DND-41 (cell line): Measurements from ENCODE around the gene UBAC1.

Experiments
- ATAC-seq: fragments of 200-7000 bp; cut with Tn5 transposase; 3 replicates; pipeline ENCODE4 v1.9.1; 2021; ENCODE audit warnings: low read depth; ENCODE audit not compliant: insufficient read depth
- DNase-seq: peaks from one replicate; pipeline ENCODE4 v3.0.0-alpha.2; 2020
- H2AFZ ChIP-seq: 2 replicates; pipeline ENCODE4 v1.6.0; 2012; ENCODE audit warnings: low read depth, low read length
- H3K27ac ChIP-seq: 2 replicates; pipeline ENCODE4 v1.5.1; 2012; ENCODE audit warnings: low read length, inconsistent platforms
- H3K27me3 ChIP-seq: fragments of 200-600 bp; sonication (generic); 2 replicates; pipeline ENCODE4 v1.6.0; 2012; ENCODE audit warnings: low read length, mild to moderate bottlenecking, inconsistent platforms; ENCODE audit not compliant: insufficient read depth, poor library complexity
- H3K36me3 ChIP-seq: 2 replicates; pipeline ENCODE4 v1.5.1; 2012; ENCODE audit warnings: low read length, inconsistent platforms; ENCODE audit not compliant: insufficient read depth
- H3K4me1 ChIP-seq: 2 replicates; pipeline ENCODE4 v1.5.1; 2012; ENCODE audit warnings: mild to moderate bottlenecking, low read length; ENCODE audit not compliant: insufficient read depth
- H3K4me2 ChIP-seq: 2 replicates; pipeline ENCODE4 v1.6.0; 2012; ENCODE audit warnings: mild to moderate bottlenecking, moderate library complexity, low read length, inconsistent platforms; ENCODE audit not compliant: insufficient read depth
- H3K4me3 ChIP-seq, 2 experiments: fragments of 200-600 bp in 1 of 2; shearing (Covaris generic) in 1 of 2; 2 replicates each; pipeline ENCODE4 v1.5.1; 2012 to 2016; ENCODE audit warnings: inconsistent platforms in 2 of 2, low read length in 2 of 2, mild to moderate bottlenecking in 2 of 2, low read depth in 1 of 2, moderate library complexity in 1 of 2
- H3K79me2 ChIP-seq: 2 replicates; pipeline ENCODE4 v1.6.0; 2012; ENCODE audit warnings: low read length, inconsistent platforms; ENCODE audit not compliant: insufficient read depth
- H3K9ac ChIP-seq: 2 replicates; pipeline ENCODE4 v1.6.0; 2012; ENCODE audit warnings: low read depth, mild to moderate bottlenecking, inconsistent platforms, low read length, moderate library complexity
- H3K9me3 ChIP-seq: 2 replicates; pipeline ENCODE4 v1.5.1; 2012; ENCODE audit warnings: low read length, moderate library complexity, mild to moderate bottlenecking, inconsistent platforms; ENCODE audit not compliant: insufficient read depth, severe bottlenecking
- H4K20me1 ChIP-seq: 2 replicates; pipeline ENCODE4 v1.6.0; 2012; ENCODE audit warnings: low read length; ENCODE audit not compliant: insufficient read depth
- EZH2 ChIP-seq: IDR thresholded peaks from 3 replicates; pipeline ENCODE4 v1.6.1; 2012; ENCODE audit warnings: borderline replicate concordance, low read depth, mild to moderate bottlenecking, moderate library complexity, low read length, inconsistent platforms; ENCODE audit not compliant: severe bottlenecking
- TF ChIP-seq, protein P1 (sequence below): IDR thresholded peaks from 2 replicates; pipeline ENCODE4 v1.5.1; 2012; ENCODE audit warnings: borderline replicate concordance, low read length, moderate library complexity, mild to moderate bottlenecking; ENCODE audit not compliant: poor library complexity, severe bottlenecking; ENCODE audit errors: extremely low read depth

UBAC1 gene

DNA sequence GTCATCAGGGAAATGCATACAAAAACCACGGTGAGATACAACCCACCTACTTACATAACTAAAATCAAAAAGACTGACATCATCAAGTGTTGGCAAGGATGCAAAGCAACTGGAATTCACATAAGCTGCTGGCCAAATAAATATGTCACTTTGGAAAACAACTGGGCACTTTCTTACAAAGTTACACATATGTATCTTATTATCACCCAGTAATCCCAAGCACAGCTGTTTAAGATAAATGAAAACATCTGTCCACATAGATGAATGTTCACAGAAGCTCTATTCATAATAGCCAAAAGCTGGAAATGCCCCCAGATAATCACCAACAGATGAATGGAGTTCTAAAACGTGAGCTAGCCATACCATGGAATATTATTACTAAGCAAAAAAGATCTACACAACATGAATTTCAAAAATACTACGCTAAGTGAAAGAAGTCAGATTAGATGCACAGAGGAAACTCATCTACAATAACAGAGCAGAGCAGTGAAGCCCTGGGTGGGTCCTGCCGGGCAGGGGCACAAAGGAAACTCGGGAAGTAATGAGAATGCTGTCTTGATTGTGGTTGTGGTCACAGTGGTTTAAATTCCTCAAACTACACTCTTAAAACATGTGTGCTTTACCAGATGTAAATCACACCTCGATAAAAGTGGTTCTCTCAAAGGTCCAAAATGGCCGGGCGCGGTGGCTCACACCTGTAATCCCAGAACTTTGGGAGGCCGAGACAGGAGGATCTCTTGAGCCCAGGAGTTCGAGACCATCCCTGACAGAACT lies 62.4 kb downstream of the UBAC1 start:
- DNase-seq = peak; percentile 21
- no peak overlapping the region for H3K4me3 ChIP-seq
- no peak overlapping the region for H3K4me2 ChIP-seq
- ATAC-seq = peak; percentile 68; the same call in 2 of the 3 replicates
- no peaks in the 10 kb centered on the region for H3K9me3 ChIP-seq
- H3K79me2 ChIP-seq = peaks cover 94% of the 10 kb centered on the region
- no peak overlapping the region for H3K27ac ChIP-seq
- no peak overlapping the region for H2AFZ ChIP-seq
- H3K36me3 ChIP-seq = no peaks in the 10 kb centered on the region
- TF ChIP-seq EZH2 = no peak
- TF ChIP-seq, protein P1, sequence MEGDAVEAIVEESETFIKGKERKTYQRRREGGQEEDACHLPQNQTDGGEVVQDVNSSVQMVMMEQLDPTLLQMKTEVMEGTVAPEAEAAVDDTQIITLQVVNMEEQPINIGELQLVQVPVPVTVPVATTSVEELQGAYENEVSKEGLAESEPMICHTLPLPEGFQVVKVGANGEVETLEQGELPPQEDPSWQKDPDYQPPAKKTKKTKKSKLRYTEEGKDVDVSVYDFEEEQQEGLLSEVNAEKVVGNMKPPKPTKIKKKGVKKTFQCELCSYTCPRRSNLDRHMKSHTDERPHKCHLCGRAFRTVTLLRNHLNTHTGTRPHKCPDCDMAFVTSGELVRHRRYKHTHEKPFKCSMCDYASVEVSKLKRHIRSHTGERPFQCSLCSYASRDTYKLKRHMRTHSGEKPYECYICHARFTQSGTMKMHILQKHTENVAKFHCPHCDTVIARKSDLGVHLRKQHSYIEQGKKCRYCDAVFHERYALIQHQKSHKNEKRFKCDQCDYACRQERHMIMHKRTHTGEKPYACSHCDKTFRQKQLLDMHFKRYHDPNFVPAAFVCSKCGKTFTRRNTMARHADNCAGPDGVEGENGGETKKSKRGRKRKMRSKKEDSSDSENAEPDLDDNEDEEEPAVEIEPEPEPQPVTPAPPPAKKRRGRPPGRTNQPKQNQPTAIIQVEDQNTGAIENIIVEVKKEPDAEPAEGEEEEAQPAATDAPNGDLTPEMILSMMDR = no peak
- peaks cover 75% of the 10 kb centered on the region for H4K20me1 ChIP-seq
- H3K9ac ChIP-seq = no peak overlapping the region
- H3K27me3 ChIP-seq = no peaks in the 10 kb centered on the region
- H3K4me1 ChIP-seq = no peaks in the 10 kb centered on the region

DNA sequence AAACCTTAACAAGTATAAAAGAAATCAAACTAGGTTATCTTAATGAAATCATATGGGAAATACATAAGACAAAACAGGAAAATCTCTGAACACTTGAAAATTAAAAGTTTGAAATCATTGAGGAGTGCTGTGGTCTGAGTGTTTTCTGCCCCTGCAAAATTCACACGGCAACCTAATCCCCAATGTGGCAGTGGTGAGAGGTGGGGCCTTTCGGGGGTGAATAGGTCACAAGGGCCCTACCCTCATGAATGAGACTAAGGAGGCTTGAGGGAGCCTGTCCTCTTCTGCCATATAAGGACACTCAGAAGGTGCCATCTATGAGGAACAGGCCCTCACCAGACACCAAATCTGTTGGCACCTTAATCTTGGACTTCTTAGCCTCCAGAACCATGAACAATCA lies 64.5 kb downstream of the UBAC1 start:
- no peaks in the 10 kb centered on the region for H3K9me3 ChIP-seq
- no peak overlapping the region for H2AFZ ChIP-seq
- H3K27ac ChIP-seq = no peak overlapping the region
- H3K4me2 ChIP-seq = no peak overlapping the region
- no peaks in the 10 kb centered on the region for H3K36me3 ChIP-seq
- H3K79me2 ChIP-seq = peaks cover 93% of the 10 kb centered on the region
- ATAC-seq (no peak), DNase-seq (no peak)
- peaks cover 75% of the 10 kb centered on the region for H4K20me1 ChIP-seq
- H3K9ac ChIP-seq = no peak overlapping the region
- H3K4me3 ChIP-seq = no peak overlapping the region
- TF ChIP-seq EZH2 = no peak
- H3K4me1 ChIP-seq = no peaks in the 10 kb centered on the region
- H3K27me3 ChIP-seq = no peaks in the 10 kb centered on the region

DNA sequence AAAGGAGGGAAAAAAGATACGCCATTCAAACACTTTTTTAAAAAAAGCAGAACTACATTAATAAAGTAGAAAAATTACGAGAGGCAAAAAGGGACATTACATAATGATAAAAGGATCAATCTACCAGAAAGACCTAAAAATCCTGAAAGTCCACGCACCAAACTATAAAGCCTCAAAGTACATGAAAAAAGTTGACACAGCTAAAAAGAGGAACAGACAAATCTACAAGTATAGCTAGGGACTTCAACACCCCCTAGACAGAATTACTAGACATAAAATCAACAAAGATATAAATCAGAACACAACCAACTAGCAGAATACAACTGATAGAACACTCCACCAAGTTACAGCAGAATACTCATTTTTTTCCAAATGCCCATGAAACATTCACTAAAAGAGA lies 65.0 kb downstream of the UBAC1 start:
- H3K79me2 ChIP-seq = peaks cover 93% of the 10 kb centered on the region

DNA sequence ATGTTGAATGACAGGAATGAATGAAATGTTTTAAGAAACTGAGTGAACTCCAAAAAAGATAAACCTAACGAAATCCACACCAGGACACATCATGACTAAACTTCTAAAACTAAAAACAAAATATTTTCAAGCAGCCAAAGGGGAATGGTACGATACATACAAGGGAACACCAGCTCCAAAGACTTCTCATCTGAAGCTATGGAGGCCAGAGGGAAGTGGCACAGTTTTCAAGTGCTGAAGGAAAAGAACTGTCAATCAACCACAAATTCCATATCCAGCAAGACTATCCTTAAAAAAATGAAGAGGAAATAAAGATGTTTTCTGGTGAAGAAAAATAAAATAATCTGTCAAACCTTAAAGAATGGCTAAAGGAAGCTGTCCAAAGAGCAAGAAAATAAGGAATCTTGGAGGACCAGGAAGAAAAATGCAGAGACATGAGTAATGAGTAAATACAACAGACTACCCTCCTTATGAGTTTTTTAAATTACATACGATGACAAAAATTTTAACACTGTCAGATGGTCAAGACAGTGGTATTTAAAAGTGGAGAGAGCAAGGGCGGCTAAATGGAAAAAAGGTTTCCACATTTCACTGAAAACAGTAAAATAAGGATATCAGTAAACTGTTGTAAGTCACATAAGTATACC lies 65.8 kb downstream of the UBAC1 start:
- Histone ChIP-seq H3K9me3 (no peaks in the 10 kb centered on the region), H2AFZ (no peak overlapping the region), H3K4me1 (peaks cover 6% of the 10 kb centered on the region; the same call in 1 of the 2 replicates), H3K27me3 (no peaks in the 10 kb centered on the region), H3K4me3 (no peak overlapping the region), H3K4me2 (no peak overlapping the region), H3K27ac (no peak overlapping the region), H3K9ac (no peak overlapping the region), H4K20me1 (peaks cover 80% of the 10 kb centered on the region), H3K36me3 (no peaks in the 10 kb centered on the region), H3K79me2 (peaks cover 97% of the 10 kb centered on the region)
- ATAC-seq (no peak), DNase-seq (no peak)
- TF ChIP-seq, protein P1 = no peak
- TF ChIP-seq EZH2 = no peak

More for the DNA sequence above, 65.0 kb downstream of the UBAC1 start:
- no peaks in the 10 kb centered on the region for H3K27me3 ChIP-seq
- no peak overlapping the region for H3K4me3 ChIP-seq
- no peak overlapping the region for H2AFZ ChIP-seq
- H3K9me3 ChIP-seq = no peaks in the 10 kb centered on the region
- H3K4me1 ChIP-seq = no peaks in the 10 kb centered on the region
- H3K4me2 ChIP-seq = no peak overlapping the region
- H3K27ac ChIP-seq = no peak overlapping the region
- ATAC-seq (no peak), DNase-seq (no peak)
- H3K36me3 ChIP-seq = no peaks in the 10 kb centered on the region
- no peak overlapping the region for H3K9ac ChIP-seq
- no peak for TF ChIP-seq EZH2
- TF ChIP-seq, protein P1 = no peak
- peaks cover 75% of the 10 kb centered on the region for H4K20me1 ChIP-seq
